ENCODE data around the gene HOXB9.
A peak's percentile ranks its signal among the peaks of the same experiment; 100 is the strongest.

HOXB9 gene

DNA sequence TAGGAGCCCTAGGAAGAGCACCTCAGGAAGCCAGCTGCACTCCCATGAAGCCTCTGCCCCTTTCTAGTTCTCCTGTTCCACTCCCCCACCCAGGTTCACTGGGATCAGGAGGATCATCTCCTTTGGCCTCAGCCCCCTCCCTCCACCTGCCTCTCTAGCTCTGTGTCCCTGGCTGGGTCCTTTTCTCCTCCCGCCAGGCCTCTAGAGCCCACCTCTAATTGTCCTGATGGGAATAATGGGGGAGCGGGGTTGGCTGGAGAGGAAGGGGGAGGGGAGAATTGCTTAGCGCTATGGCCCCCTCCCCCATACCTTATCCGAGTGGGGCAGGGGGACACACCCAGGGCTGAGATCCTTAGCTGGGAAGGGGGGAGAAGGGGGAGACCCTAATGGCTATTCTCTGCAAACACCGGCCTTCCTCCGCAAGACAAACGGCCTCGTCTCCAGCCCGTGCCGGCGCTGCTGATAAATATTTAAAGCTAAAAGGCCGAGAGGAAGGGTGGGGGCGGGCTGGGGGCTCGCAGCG is 16.3 kb downstream of the HOXB9 start:
- no peak for DNase-seq

DNA sequence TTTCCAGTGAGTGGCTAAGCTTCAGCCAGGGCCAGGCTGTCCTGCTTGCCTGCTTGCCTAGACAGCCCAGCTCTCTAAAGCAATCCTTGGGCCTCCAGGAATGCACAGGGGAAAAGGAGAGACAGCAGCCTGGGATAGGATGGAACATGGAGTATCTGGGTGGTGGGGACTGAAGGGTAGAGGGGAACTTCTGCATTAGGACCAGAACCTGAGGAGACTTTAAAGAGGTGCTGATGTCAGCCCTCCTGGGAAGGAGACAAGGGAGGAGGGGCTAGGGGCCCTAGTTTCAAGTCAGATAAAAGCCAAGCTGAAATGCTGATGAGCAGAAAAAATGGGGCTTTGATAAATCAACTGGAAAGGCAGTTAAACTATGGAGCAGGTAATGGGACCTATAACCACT is 17.1 kb downstream of the HOXB9 start:
- no peak for DNase-seq

DNA sequence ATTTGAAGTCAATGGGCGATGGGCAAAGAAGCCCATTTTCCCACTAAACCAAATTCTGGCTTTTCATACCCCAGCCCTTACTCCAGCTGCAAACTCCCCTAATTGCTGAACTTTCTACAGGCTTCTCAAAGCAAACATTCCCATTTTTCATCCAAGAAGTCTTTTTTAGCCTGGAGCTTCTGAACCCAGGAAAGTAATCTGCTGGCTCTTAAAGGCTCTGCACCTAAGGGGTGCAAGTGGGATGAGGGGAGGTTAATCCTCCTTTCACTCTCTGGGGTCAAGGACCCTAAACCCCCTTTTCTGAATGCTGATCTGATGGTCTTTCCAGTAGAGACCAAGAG is 17.7 kb downstream of the HOXB9 start:
- DNase-seq, result no peak

DNA sequence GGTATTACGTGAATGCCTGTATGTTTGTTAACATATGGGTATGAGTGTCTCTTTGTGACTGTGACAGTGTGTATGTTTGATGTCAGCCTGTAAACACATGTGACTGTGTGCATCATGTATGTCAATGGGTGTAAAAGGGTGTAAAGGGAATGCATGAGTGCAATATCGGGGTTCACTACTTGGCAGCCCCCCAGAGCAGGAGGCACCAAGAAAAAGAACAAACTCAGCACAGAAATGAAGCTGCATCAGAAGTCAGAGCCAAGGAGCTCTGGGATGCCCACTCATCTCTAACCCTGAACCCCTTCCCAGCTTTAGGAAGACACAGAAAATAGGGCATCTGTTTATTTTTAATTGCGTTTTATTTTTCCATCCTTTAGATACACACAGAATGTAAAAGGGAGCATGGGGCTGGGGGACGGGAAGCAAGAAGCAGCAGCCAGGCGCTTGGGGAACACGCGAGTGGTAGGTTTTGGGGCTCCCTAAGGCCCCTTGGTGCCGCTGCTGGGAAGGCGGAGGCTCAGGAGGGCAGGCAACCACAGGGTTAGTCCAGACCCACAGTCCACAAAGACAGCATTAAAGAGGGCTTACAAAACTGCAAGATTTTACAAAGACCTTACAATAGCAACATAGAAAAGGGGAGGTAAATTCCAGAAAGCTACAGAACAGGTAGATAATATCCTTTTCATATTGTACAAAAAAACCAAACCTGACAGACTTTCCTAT is 19.1 kb downstream of the HOXB9 start:
- no peak for DNase-seq

DNA sequence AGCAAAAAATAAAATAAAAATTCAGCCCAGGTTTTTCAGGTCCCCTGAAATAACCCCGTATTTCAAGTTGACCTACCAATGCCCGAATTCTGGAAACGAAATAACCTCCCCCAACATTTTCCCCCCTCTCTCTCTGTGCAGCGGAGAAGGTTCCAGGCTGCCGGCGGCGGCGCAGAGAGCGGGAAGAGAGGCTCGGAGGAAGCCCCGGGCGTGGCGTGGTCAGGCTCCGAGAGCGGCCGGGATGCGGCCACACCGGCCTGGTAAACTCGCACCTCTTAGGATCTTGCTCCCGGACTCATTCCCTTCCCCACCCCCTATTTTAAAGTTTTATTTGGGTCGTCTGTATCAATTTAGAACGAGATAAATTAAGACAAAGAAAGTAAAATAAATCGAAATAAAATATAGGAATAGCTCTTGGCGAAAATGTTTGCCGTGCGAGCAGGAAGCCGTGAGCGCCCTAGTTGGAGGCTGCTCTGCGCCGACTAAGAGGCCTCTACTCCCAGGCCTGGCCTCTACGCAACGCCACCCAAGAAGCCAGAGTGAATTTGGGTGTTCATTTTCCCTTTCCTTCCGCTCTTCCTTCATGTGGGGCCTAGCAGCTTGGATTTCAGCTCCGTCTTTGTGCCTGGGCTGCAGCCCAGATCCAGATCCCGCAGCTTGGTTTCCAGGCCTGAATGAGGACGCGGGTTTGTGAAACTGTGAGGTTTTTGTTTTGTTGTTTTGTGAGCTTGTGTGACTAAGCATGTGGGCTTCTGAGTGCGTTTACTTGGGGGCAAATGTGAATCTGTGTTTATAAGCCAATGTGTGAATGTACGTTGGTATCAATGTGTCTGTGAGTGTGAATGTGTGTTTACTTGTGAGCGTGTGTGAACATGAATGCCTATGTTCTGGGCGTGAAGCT is 19.9 kb downstream of the HOXB9 start:
- DNase-seq, result no peak

DNA sequence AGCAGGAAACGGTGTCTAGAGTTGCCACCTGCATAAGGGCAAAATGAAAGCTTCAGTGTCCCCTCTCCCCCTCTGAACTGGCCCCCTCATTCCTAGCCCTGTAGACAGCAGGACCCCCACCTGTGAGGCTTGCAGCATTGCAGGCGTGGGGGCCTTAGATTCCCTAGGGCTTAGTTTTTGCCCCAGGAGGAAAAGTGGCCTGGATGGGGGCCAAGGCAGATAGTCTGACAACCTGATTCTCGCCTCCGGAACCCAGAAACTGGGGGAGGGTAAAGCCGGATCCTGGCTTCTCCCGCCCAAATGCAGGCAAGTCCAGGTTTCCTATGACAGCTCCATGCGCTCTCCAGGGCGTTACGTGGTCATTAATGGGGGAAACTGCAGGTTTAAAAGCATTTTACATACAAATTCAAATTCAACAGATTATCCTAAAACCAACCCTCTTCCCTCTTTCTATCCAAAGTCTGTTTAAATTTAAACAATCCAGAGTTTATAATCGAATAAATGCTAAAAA is 20.7 kb downstream of the HOXB9 start:
- no peak for DNase-seq

DNA sequence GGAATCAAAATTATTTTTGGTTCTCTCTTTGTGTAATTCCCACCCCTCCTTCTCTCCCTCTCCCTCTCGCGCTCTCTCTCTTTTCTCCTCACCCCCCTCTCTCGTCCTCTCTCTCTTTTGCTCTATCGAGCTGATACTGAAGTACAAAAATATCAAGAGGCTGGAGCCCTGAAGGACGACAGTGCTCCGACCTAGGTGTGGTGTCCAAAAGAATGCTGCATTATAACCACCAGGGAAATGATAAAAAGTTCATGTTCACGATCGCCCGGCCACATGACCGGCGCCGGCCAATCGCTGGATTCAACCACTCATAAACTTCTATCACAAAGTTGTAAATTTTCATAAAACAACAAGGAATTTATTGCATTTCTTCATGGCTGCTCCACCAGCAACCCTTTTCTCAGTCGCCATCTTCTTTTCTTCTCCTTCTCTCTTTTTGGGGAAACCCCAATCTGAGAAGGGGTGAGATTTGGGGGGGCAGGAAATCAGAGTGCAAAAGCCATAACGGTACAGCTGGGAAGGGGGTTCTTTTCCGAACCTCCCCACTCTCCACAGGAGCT is 21.3 kb downstream of the HOXB9 start, which contains the start of gene HOXB6:
HOXB6 (minus strand) TSS at position 217 of the 560 bp plus-strand sequence. CDS start 6,836 bp downstream, outside the sequence.
- DNase-seq, result peak; percentile 79

DNA sequence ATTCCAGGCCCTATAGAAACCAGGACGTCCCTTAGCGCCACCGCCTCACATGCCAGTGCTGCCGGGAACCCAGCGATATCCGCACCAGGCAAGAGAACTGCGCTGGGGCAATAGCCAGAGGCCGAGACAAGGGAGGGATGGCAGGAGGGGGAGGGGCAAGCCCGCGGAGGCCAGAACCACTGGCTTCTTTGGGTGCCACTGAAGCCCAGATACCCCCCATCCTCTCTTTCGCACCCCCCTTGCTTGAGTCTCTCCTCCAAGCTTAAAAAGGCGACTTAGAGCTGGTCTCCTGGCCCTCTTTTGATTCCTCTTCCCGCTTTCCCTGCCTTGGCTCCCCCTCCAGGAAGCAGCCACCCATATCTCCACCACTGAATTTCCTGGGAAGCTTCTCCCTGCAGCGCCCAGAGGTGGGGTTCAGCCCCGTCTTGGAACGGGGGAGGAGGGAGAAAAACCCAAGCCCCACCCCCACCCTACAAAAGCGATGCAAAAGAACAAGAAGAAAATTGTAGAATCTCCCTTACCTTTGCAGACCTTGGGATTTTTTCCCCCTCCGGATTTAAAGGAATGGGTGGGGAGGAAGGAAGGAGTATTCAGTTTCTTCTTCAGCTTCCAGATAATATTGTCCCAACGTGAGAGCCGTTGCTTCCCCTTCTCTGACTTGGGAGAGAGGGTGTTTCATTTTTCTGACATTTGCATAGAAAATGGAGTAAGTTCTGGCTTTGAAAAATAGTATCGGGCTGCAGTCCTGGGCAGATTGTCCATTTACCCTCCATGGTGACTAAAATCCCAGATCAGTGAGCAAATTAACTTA is 22.0 kb downstream of the HOXB9 start:
- DNase-seq, result peak; percentile 66

DNA sequence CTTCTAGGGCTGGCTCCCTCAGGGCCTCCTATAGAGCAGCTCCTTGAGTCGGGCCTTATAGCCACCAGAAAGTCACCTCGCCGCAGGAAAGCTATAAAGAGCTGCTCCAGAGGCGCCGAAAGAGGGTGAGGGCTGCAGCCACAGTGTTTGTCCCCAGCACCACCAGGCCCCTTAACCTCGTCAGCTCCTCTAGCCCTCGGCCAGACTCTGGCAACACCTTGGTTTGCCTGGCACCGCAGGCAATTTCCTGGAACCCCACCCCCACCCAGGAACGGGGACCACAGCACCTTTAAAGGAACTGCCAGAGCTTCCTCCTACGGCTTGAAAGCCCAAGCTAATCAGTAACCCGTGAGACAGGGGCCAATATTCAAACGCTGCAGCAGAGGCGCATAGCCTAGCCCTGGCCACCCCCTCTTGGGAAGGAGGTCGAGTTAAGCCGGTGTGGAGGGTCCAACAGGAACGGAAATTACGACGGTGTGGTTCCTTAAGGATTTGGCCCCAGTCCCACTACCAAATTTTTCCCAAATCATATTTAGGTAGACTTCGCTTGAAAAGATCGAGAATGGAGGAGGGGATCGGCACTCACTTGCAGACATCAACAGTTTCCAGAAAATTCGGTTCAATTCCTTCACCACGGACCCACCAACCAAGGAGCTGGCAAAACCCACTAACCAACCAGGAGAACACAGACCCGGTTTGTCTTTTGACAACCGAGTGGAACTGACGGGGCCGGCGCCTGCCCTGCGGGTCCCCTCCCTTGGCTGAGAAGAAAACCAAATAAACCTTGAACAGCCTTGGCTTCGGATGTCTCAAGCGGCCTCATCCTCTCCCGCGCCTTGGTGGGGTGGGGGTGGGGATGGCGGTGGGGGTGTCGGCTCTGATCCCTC is 24.4 kb downstream of the HOXB9 start:
- DNase-seq, result no peak

DNA sequence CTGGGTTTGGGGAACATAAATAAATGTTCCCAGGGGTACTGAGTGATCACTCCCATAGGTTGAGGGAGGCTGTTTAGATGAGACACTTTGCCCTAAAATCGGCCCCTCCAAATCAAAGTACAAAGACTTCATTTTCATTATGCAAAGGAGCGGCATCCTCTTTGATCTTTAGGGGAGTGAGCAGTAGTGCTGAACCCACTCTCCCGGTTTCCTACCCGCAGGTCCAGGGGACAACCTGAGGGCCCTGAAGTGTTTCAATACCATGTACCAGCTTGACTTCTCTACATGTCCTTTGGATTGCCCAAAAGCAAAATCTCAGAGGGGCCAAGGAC is 25.0 kb downstream of the HOXB9 start:
- no peak for DNase-seq

DNA sequence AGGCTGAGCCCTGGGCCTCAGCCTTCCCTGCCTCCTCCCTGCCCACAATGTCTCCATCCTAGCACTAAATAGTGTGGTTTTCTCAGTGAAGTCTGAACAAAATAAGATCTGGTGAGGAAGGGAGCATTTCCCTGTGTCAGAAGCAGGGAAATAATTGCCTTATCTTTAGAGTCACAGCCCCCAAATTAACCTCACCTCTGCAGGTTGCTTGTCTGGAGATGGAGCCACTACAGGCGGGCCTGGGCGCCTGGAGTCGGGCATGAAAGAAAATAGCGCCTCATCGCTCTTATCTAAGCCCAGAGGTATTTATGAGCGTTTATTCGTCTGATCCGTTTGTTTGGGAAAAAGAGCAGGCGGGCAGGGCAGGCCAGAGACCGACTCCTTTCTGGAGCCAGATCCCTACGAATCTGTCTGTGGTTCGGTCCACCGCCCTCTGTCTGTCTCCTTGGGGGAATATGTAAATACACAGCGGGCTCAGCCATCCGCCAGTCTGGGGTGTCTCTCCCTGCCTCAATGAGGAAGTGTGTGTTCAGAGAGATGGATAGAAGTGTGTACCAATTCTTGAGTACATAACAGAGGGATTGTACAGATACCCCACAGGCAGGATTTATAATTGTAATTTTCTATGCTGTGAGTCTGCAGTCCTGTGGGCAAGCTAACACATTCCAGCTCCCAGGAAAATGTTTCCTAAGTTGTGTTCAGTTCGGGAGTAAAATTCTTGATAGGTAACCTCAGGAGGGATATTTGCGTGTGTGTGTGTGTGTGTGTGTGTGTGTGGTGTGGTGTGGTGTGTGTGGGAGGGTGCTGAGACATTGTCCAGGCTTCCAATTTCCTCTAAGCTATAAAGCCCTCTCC is 25.7 kb downstream of the HOXB9 start:
- DNase-seq, result no peak

DNA sequence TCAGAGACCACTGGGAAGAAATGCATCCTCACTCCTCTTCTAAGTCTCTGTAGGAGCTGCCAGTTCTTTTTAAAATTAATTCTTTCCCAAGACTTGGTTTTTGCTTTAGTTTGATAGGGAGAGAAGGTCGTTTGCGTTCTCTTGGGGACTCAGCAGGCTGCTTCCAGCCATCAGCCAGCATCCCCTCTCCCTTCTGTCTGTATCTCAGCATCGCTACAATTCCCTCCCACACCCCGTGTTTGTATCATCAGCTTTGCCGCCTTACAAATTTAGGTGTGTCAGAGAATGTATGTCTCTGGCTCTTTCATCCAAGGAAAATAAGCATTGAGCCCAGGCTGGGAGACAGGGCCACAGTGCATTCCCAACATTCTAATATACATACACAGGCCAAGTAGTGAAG is 26.8 kb downstream of the HOXB9 start:
- DNase-seq, result no peak

DNA sequence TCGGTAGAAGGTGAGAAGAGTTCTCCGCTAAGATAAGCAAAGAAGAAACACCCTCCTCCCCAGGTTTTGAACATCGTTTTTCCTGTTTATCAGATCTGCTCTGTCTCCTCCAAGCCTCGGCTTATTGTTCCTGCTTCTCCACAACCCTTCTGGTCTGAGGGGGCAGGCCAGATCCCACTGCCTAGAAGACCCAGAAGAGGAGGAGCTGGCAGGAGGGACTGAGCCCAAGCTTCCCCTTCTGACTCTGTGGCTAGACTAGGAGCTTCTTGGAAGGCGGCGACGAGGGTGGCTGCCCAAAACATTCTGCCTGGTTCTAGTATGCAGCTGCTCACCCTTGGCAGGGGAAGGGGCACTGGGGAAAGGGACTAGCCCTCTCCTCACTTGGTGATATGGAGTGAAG is 27.4 kb downstream of the HOXB9 start:
- DNase-seq, result peak; percentile 46

DNA sequence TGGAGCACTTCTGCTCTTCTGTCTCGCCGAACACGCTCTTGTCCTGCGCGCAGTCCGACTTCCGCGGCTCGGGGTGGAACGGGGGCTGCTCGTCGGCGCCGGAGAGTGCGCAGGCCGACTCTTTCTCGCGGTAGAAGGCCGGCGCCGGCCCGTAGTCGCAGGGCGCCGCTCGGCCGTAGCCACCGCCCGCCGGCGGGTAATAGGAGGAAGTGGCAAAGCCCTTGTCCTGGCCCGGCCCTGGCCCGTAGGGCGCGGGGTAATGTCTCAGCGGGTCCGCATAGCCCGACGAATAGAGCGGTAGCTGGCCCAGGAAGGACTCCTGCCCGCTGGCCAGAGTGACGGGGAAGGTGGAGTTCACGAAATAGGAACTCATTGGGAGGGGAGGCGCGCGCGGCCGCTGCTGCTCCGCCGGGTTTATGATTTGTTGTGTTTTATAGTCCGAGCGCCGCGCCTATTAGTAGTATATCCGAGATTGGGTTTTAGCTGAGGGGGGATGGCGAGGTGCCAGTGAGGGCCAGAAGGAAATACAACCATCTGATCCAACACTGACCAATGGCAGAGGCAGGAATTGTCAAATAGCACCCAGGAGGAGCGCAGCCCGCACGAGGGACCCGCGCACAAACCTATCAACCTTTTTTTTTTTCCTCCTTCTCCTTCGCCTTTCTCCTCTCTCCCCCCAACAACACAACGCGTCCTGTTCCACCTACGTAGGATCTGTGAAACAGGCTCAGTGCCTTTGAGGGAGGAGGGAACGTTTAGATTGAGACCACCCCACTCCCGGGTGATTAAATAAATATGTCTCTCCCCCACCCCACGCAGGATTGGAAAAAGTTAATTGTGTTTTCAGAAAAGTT is 28.2 kb downstream of the HOXB9 start:
- peak; percentile 80 for DNase-seq

DNA sequence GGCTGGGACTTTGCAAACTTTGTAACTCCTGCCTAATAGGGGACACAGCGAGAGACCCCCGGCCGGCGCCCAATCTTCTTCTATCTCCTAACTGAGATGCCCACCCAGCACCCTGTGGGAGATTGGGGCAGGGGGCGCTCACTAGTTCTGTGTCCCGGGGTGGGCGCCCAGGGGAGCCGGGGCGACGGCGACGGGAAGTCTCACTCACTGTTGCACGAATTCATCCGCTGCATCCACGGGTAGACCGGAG is 28.7 kb downstream of the HOXB9 start:
- DNase-seq, result no peak

DNA sequence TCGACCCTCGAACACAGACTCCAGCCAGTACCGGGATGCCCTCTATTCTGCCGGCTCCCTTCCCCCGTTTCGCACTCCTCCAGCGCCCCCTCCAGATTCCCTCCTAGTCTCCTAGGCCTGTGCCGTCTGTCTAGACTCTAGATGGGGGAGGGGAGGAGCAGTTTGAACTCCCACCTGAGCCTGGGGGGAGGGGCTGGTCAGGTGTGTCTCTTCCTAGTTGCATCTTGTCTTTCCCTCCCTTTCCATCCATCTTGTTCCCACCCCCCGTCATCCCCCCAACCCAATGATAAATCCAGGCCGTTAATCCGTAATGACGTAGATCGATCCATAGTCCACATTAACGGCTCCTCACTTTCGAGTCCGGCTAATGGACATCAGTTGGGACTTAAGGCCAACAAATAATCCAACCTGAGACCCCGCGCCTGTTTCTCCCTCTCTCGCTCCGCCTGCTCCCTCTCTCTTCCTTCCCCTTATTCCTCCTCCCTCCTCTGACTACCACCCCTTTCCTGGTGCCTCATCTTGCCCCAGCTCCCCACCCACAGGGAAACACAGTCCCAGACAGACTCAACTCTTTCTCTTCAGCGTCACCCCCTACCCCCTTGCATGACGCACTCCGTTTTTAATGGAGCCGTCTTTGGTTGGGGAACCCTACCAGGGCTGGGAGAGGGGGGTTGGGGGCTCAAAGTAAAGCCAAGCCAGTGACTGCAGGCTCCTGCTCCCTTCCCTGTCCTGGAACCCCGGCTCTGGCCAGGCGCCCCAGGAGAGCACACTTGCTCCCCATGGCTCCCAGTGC is 29.2 kb downstream of the HOXB9 start:
- no peak for DNase-seq

DNA sequence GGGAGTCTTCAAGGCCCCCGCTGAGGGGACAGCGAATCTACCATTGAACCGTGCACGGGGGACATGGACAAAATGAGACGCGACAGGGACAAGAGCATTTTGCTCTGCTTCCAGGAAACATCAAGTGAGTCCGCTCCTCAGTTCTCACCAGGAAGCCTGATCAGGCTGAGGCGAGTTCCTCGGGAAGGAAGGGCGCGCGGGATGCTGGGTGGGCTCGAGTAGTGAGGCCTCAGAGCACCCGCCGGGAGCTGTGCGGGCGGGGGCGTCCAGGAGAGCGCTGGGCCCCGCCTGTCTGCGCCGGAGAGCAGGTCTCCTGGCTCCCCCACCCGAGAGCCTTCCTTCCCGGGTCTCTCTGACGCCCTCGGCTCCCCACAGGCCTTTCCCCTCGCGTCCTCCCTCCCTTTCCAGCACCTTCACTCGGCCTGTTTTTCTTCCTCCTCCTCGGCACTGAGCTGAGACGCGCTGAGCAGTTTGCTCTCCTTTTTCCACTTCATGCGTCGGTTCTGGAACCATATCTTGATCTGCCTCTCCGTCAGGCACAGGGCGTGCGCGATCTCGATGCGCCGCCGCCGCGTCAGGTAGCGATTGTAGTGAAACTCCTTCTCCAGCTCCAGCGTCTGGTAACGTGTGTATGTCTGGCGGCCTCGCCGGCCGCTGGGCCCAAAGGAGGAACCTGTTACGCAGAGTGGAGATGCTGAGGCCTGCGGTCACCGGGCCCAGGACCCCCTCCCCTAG is 30.0 kb downstream of the HOXB9 start:
- no peak for DNase-seq

DNA sequence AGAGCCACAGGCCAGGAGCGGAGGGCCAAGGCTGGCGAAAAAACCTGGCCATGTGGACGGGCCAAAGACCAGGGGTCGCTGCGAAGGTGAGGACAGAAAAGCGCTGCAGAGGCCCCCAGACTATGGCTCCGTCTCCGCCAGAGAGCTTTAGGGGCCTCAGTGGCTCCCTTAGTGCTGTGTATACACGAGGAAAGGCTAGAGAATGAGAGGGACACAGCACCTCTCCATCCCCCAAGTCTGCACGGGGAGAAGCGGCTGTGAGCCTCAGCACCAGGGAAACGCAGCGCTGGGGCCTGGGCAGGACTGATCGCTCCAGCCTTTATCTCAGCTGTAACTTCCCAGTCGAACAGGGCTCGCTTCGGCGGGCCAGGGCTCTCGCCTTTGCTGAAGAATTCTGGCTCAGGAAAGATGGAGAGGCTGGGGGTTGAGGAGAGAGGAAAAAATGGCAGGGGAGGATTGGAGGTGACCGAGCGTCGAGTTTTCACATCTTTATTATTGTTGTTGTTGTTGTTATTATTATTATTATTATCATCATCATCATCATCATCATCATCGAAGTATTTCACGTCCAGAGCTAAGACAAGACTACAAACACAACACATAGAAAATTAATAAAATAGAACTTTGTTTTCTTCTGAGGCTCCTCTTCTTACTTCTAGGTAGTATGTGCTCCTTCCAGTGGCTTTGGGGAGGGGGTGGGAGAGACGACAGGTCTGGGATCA is 30.7 kb downstream of the HOXB9 start:
- DNase-seq, result no peak
